B cell (primary cell): ENCODE results near the gene LIMD2.

Experiments
- EZH2 ChIP-seq: IDR thresholded peaks from 2 replicates; pipeline ENCODE4 v1.6.1; 2012; ENCODE audit warnings: borderline replicate concordance, low read depth, mild to moderate bottlenecking, moderate library complexity, low read length; ENCODE audit not compliant: insufficient read depth, poor library complexity, severe bottlenecking
- TF ChIP-seq, protein P1 (sequence below): fragments of 200-600 bp; IDR thresholded peaks from one replicate; pipeline ENCODE4 v1.8.0; 2022; ENCODE audit warnings: antibody characterized with exemption, mild to moderate bottlenecking

DNA sequence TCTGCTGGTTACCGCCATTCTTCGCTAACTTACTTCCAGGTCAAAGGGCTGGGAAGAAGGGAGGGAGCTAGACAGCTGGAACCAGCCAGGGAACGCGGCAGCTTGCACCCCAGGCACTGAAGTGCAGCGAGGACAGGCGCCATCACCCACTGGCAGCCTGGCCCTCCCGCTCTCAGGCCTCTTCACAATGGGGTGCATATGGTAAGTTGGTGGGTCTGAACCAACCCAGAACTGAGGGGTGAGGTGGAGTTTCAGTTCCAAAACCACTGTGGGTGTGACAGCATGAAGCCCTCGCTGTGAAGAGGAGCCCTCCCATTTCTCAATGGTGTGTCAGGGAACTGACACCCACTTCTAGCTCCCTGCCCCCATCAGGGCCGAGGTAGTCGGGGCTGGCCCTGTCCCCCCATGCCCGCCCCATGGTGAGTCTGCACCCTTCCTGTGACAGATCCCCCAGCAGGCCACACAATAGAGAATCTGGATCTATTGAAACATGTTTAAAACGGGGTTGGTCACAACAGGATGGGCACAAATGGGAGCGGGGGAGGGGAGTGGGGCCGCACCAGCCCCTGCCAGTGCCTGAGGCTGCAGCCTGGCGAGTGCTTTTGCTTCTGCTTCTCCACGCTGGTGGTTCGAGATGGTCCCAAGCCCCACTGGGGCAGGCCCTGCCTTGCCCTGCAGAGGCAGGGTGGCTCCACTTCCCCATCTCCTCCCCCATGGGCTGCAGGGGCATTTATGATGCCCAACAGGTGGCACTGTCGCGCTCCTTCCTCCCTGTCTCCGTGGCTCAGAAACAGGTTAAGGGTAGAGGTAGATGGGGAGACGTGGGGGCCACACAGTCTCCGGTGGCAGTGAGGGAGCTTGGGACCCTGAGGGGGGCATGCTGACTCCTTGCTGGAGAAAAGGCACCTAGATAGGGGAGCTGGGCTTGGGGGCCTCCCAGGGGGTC, 2.3 kb downstream of the LIMD2 start:
- TF ChIP-seq, protein P1, sequence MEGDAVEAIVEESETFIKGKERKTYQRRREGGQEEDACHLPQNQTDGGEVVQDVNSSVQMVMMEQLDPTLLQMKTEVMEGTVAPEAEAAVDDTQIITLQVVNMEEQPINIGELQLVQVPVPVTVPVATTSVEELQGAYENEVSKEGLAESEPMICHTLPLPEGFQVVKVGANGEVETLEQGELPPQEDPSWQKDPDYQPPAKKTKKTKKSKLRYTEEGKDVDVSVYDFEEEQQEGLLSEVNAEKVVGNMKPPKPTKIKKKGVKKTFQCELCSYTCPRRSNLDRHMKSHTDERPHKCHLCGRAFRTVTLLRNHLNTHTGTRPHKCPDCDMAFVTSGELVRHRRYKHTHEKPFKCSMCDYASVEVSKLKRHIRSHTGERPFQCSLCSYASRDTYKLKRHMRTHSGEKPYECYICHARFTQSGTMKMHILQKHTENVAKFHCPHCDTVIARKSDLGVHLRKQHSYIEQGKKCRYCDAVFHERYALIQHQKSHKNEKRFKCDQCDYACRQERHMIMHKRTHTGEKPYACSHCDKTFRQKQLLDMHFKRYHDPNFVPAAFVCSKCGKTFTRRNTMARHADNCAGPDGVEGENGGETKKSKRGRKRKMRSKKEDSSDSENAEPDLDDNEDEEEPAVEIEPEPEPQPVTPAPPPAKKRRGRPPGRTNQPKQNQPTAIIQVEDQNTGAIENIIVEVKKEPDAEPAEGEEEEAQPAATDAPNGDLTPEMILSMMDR = peak; percentile 85
- TF ChIP-seq EZH2 = no peak
